CD14-positive monocyte (primary cell): Measurements from ENCODE around the gene TLCD3B. TPM values are rescaled to one million over a fixed set of nuclear protein-coding genes. Genes with fewer than 3 reads are reported as not detected.

Source experiments
- DNase-seq, 3 donors: peaks; one replicate each; pipeline ENCODE4 v3.0.0-alpha.2; 2011 to 2022
- H2AFZ ChIP-seq: 2 replicates; pipeline ENCODE4 v1.6.0; 2012; ENCODE audit warnings: mild to moderate bottlenecking, low read depth, low read length, inconsistent platforms; ENCODE audit not compliant: insufficient read depth, poor library complexity, severe bottlenecking
- H3K27ac ChIP-seq, 2 donors: 1 replicate in 1 of 2; 2 replicates in 1 of 2; pipeline ENCODE4 v1.5.1; 2012 to 2013; ENCODE audit warnings: low read length in 2 of 2, control low read depth in 1 of 2, inconsistent platforms in 1 of 2, low read depth in 1 of 2, mild to moderate bottlenecking in 1 of 2
- H3K27me3 ChIP-seq, 2 donors: one replicate each; pipeline versions ENCODE4 v1.6.0 to v1.6.1; 2011 to 2013; ENCODE audit warnings: low read length in 2 of 2; ENCODE audit not compliant: control insufficient read depth in 2 of 2, insufficient read depth in 2 of 2
- H3K36me3 ChIP-seq, 2 donors: replicated peaks in 1 of 2; 1 replicate in 1 of 2; 2 replicates in 1 of 2; pipeline versions ENCODE4 v1.5.1 to v1.6.1; 2012 to 2013; ENCODE audit warnings: low read length in 2 of 2, control low read depth in 1 of 2, inconsistent platforms in 1 of 2, mild to moderate bottlenecking in 1 of 2; ENCODE audit not compliant: insufficient read depth in 2 of 2, control insufficient read depth in 1 of 2
- H3K4me1 ChIP-seq, 2 donors: 1 replicate in 1 of 2; 2 replicates in 1 of 2; pipeline versions ENCODE4 v1.5.1 to v1.6.1; 2012 to 2013; ENCODE audit warnings: low read length in 2 of 2, control low read depth in 1 of 2, inconsistent platforms in 1 of 2, mild to moderate bottlenecking in 1 of 2, moderate library complexity in 1 of 2; ENCODE audit not compliant: insufficient read depth in 2 of 2, control insufficient read depth in 1 of 2
- H3K4me2 ChIP-seq: replicated peaks from 2 replicates; pipeline ENCODE3; 2012; ENCODE audit warnings: low read length, moderate library complexity, mild to moderate bottlenecking; ENCODE audit not compliant: poor library complexity, severe bottlenecking; ENCODE audit errors: extremely low read depth
- H3K4me3 ChIP-seq, 3 experiments: fragments of 200-600 bp in 1 of 3; sonication (generic) in 1 of 3; replicated peaks in 1 of 3; 1 replicate in 2 of 3; 2 replicates in 1 of 3; pipeline ENCODE4 v1.5.1; 2011 to 2013; ENCODE audit warnings: low read length in 3 of 3, mild to moderate bottlenecking in 3 of 3, control low read depth in 2 of 3, low read depth in 2 of 3, inconsistent platforms in 1 of 3, moderate library complexity in 1 of 3
- H3K79me2 ChIP-seq: 2 replicates; pipeline ENCODE4 v1.6.0; 2012; ENCODE audit warnings: mild to moderate bottlenecking, control low read depth, inconsistent platforms, low read length, moderate library complexity; ENCODE audit not compliant: insufficient read depth
- H3K9ac ChIP-seq: 2 replicates; pipeline ENCODE4 v1.6.0; 2017; ENCODE audit warnings: low read length, mild to moderate bottlenecking; ENCODE audit not compliant: insufficient read depth, poor library complexity, severe bottlenecking
- H3K9me3 ChIP-seq, 2 donors: replicated peaks in 1 of 2; 1 replicate in 1 of 2; 2 replicates in 1 of 2; pipeline versions ENCODE4 v1.5.1 to v1.6.1; 2012 to 2013; ENCODE audit warnings: low read length in 2 of 2, control low read depth in 1 of 2; ENCODE audit not compliant: control insufficient read depth in 1 of 2, insufficient read depth in 1 of 2
- H4K20me1 ChIP-seq: 2 replicates; pipeline ENCODE4 v1.6.0; 2012; ENCODE audit warnings: mild to moderate bottlenecking, low read length, control low read depth, moderate library complexity; ENCODE audit not compliant: insufficient read depth
- H3K27ac Mint-ChIP-seq, 7 donors: one replicate each; pipeline ENCODE4 v1.8.0; 2020; ENCODE audit warnings: mild to moderate bottlenecking in 7 of 7, mixed read lengths in 7 of 7, moderate library complexity in 6 of 7, inconsistent platforms in 2 of 7
- H3K27me3 Mint-ChIP-seq, 3 donors: one replicate each; pipeline ENCODE4 v1.8.0; 2021 to 2022; ENCODE audit warnings: low read depth in 3 of 3, mild to moderate bottlenecking in 3 of 3, mixed read lengths in 3 of 3, moderate library complexity in 3 of 3, inconsistent platforms in 1 of 3
- H3K36me3 Mint-ChIP-seq, 2 donors: one replicate each; pipeline ENCODE4 v1.8.0; 2020; ENCODE audit warnings: mixed read lengths in 2 of 2, inconsistent platforms in 1 of 2, mild to moderate bottlenecking in 1 of 2
- H3K4me1 Mint-ChIP-seq: one replicate; pipeline ENCODE4 v1.8.0; 2020; ENCODE audit warnings: mild to moderate bottlenecking, mixed read lengths
- H3K4me3 Mint-ChIP-seq, 2 donors: one replicate each; pipeline ENCODE4 v1.8.0; 2020; ENCODE audit warnings: mild to moderate bottlenecking in 2 of 2, mixed read lengths in 2 of 2, moderate library complexity in 1 of 2
- H3K9me3 Mint-ChIP-seq, 7 donors: one replicate each; pipeline ENCODE4 v1.8.0; 2020 to 2022; ENCODE audit warnings: mixed read lengths in 7 of 7, mild to moderate bottlenecking in 6 of 7, moderate library complexity in 6 of 7, inconsistent platforms in 2 of 7
- CTCF ChIP-seq: fragments of 200-600 bp; IDR thresholded peaks from one replicate; pipeline ENCODE4 v1.8.0; 2022; ENCODE audit warnings: antibody characterized with exemption, mild to moderate bottlenecking
- WGBS: methylation state at CpG from one replicate; pipeline ENCODE4 v1.1.5; 2013; ENCODE audit warnings: missing lambda C conversion rate; ENCODE audit not compliant: insufficient coverage; 5-methylcytosine and 5-hydroxymethylcytosine counted together
- intact Hi-C, 2 donors: fragments of 100-400 bp; cut with micrococcal nuclease; formaldehyde crosslinking; loops; one replicate each; pipeline versions ENCODE4 v1.15.0 to v1.15.1; 2023
- polyA plus RNA-seq, 3 donors: library from polyadenylated mRNA; depleted of rRNA in 1 of 3; unstranded in 2 of 3; stranded (reverse) in 1 of 3; fragments of 300-500 nt in 2 of 3; fragments of >200 nt in 1 of 3; fragmentation: Illumina TruSeq in 2 of 3; gene quantifications; 1 replicate in 2 of 3; 2 replicates in 1 of 3; pipeline ENCODE4 v1.2.3, GENCODE V29; 2012 to 2021

TLCD3B gene
- polyA plus RNA-seq, 3 donors = not detected

GRCh38 chr16:30049871-30050270 is 18.8 kb upstream of the TLCD3B start:
- Histone ChIP-seq H4K20me1 (no peaks in the 10 kb centered on the region), H3K4me1 (peaks cover 11 to 18% of the 10 kb centered on the region in 2 donors), H3K4me2 (no peak overlapping the region), H3K27ac (no peak overlapping the region), H3K9me3 (no peaks in the 10 kb centered on the region), H3K27me3 (no peaks in the 10 kb centered on the region), H2AFZ (no peak overlapping the region), H3K4me3 (no peak overlapping the region), H3K79me2 (peaks cover 2% of the 10 kb centered on the region), H3K36me3 (no peaks in the 10 kb centered on the region), H3K9ac (no peak overlapping the region)
- H3K27me3 Mint-ChIP-seq = peaks cover 0 to 1% (median 0%) of the 10 kb centered on the region in 3 donors
- H3K4me3 Mint-ChIP-seq = no peak overlapping the region
- H3K4me1 Mint-ChIP-seq = peaks cover 15% of the 10 kb centered on the region
- DNase-seq = no peak
- H3K9me3 Mint-ChIP-seq = peaks cover 0 to 3% (median 0%) of the 10 kb centered on the region in 7 donors
- no peaks in the 10 kb centered on the region for H3K36me3 Mint-ChIP-seq
- WGBS = 98% methylated on average over 6 of the region's 8 CpGs
- no peak for TF ChIP-seq CTCF
- no peak overlapping the region for H3K27ac Mint-ChIP-seq
- intact Hi-C loops = no loop called here

- H3K36me3 Mint-ChIP-seq = no peaks in the 10 kb centered on the region
- H3K4me2 ChIP-seq = no peak overlapping the region
- no peak overlapping the region for H3K4me3 ChIP-seq
- intact Hi-C loops = no loop called here
- H3K27ac ChIP-seq = no peak overlapping the region
- peaks cover 0 to 4% (median 1%) of the 10 kb centered on the region in 3 donors for H3K27me3 Mint-ChIP-seq
- DNase-seq = no peak
- H3K9ac ChIP-seq = no peak overlapping the region
- H3K27me3 ChIP-seq = no peaks in the 10 kb centered on the region
- H3K4me1 ChIP-seq = no peaks in the 10 kb centered on the region
- no peak overlapping the region for H2AFZ ChIP-seq
- H3K4me3 Mint-ChIP-seq = no peak overlapping the region
- peaks cover 2% of the 10 kb centered on the region for H3K4me1 Mint-ChIP-seq
- no peaks in the 10 kb centered on the region for H3K36me3 ChIP-seq
- no CpG with 5 or more reads among the region's 1 CpG for WGBS
- peaks cover 1% of the 10 kb centered on the region for H3K79me2 ChIP-seq
- no peaks in the 10 kb centered on the region for H4K20me1 ChIP-seq
- no peak overlapping the region for H3K27ac Mint-ChIP-seq
- H3K9me3 ChIP-seq = no peaks in the 10 kb centered on the region
- no peak for TF ChIP-seq CTCF
- H3K9me3 Mint-ChIP-seq = peaks cover 0 to 3% (median 0%) of the 10 kb centered on the region in 7 donors
Observed at GRCh38 chr16:30046588-30046987, 15.5 kb upstream of the TLCD3B start.
